MM.1S (cell line): ENCODE measurements around the gene DOCK4.

ENCODE experiments used
- DNase-seq: peaks from one replicate; pipeline ENCODE4 v3.0.0-alpha.2; 2015
- H2AFZ ChIP-seq: fragments of 300-600 bp; sonication (generic); 2 replicates; pipeline ENCODE4 v1.6.0; 2016; ENCODE audit warnings: antibody characterized with exemption, low read length
- H3F3A ChIP-seq: fragments of 300-600 bp; sonication (generic); 2 replicates; pipeline ENCODE4 v1.6.1; 2016; ENCODE audit warnings: mild to moderate bottlenecking, antibody characterized with exemption, low read length, moderate library complexity, mixed read lengths; ENCODE audit not compliant: insufficient read depth
- H3K27ac ChIP-seq: fragments of 300-600 bp; sonication (generic); 2 replicates; pipeline ENCODE4 v1.5.1; 2016; ENCODE audit warnings: mild to moderate bottlenecking, low read length
- H3K27me3 ChIP-seq: fragments of 300-600 bp; sonication (generic); replicated peaks from 2 replicates; pipeline ENCODE4 v1.6.0; 2016; ENCODE audit warnings: low read length; ENCODE audit not compliant: insufficient read depth
- H3K36me3 ChIP-seq: fragments of 300-600 bp; sonication (generic); replicated peaks from 2 replicates; pipeline ENCODE4 v1.6.1; 2016; ENCODE audit warnings: mild to moderate bottlenecking, low read length, mixed read lengths; ENCODE audit not compliant: insufficient read depth
- H3K4me1 ChIP-seq: fragments of 300-600 bp; sonication (generic); 2 replicates; pipeline ENCODE4 v1.6.1; 2016; ENCODE audit warnings: low read length, mixed read lengths
- H3K4me2 ChIP-seq: fragments of 300-600 bp; sonication (generic); 2 replicates; pipeline ENCODE4 v1.6.0; 2016; ENCODE audit warnings: low read depth, low read length
- H3K4me3 ChIP-seq: fragments of 300-600 bp; sonication (generic); 2 replicates; pipeline ENCODE4 v1.5.1; 2016; ENCODE audit warnings: low read length, mixed read lengths
- H3K79me2 ChIP-seq: fragments of 300-600 bp; sonication (generic); 2 replicates; pipeline ENCODE4 v1.6.1; 2016; ENCODE audit warnings: mixed run types, low read length, mixed read lengths
- H3K9ac ChIP-seq: fragments of 300-600 bp; sonication (generic); 2 replicates; pipeline ENCODE4 v1.6.1; 2016; ENCODE audit warnings: low read length, mixed read lengths
- H3K9me2 ChIP-seq: fragments of 300-600 bp; sonication (generic); replicated peaks from 2 replicates; pipeline ENCODE4 v1.6.1; 2016; ENCODE audit warnings: mild to moderate bottlenecking, low read length, mixed read lengths; ENCODE audit not compliant: insufficient read depth
- H3K9me3 ChIP-seq: fragments of 300-600 bp; sonication (generic); replicated peaks from 2 replicates; pipeline ENCODE4 v1.6.1; 2016; ENCODE audit warnings: mild to moderate bottlenecking, low read length, mixed read lengths; ENCODE audit not compliant: insufficient read depth
- H4K20me1 ChIP-seq: fragments of 300-600 bp; sonication (generic); 2 replicates; pipeline ENCODE4 v1.6.1; 2016; ENCODE audit warnings: mild to moderate bottlenecking, low read length, moderate library complexity, mixed read lengths; ENCODE audit not compliant: insufficient read depth
- CTCF ChIP-seq: fragments of 300-600 bp; sonication (generic); IDR thresholded peaks from 2 replicates; pipeline ENCODE4 v1.5.1; 2016; ENCODE audit warnings: antibody characterized with exemption, low read length, mixed read lengths
- EZH2 ChIP-seq: fragments of 300-600 bp; sonication (generic); optimal IDR thresholded peaks from 2 replicates; pipeline ENCODE3; 2017; ENCODE audit warnings: low read depth, mild to moderate bottlenecking, antibody characterized with exemption, low read length, mixed read lengths
- EZH2phosphoT487 ChIP-seq: fragments of 300-600 bp; sonication (generic); IDR thresholded peaks from 2 replicates; pipeline ENCODE4 v1.6.1; 2018; ENCODE audit warnings: antibody characterized with exemption, low read length

The DOCK4 gene

GRCh38 chr7:112232212-112232978 lies 26.2 kb upstream of the DOCK4 start:
- no peak overlapping the region for H3K4me2 ChIP-seq
- no peaks in the 10 kb centered on the region for H4K20me1 ChIP-seq
- H3K27me3 ChIP-seq, result no peaks in the 10 kb centered on the region
- no peak overlapping the region for H3K4me3 ChIP-seq
- H3K9me3 ChIP-seq, result no peaks in the 10 kb centered on the region
- no peaks in the 10 kb centered on the region for H3K9me2 ChIP-seq
- no peak for DNase-seq
- H3K36me3 ChIP-seq, result no peaks in the 10 kb centered on the region
- no peak overlapping the region for H3K9ac ChIP-seq
- no peaks in the 10 kb centered on the region for H3K4me1 ChIP-seq
- TF ChIP-seq CTCF (no peak), EZH2phosphoT487 (no peak), EZH2 (no peak)
- H2AFZ ChIP-seq, result no peak overlapping the region
- no peak overlapping the region for H3K27ac ChIP-seq
- H3F3A ChIP-seq, result no peaks in the 10 kb centered on the region
- H3K79me2 ChIP-seq, result peaks cover 33% of the 10 kb centered on the region

GRCh38 chr7:112228632-112229031 lies 22.4 kb upstream of the DOCK4 start:
- H3K9me3 ChIP-seq, result no peaks in the 10 kb centered on the region
- no peak overlapping the region for H2AFZ ChIP-seq
- peaks cover 54% of the 10 kb centered on the region for H3K79me2 ChIP-seq
- H3K4me2 ChIP-seq, result no peak overlapping the region
- H4K20me1 ChIP-seq, result no peaks in the 10 kb centered on the region
- no peaks in the 10 kb centered on the region for H3K36me3 ChIP-seq
- H3F3A ChIP-seq, result no peaks in the 10 kb centered on the region
- H3K9ac ChIP-seq, result no peak overlapping the region
- TF ChIP-seq CTCF (no peak), EZH2 (no peak), EZH2phosphoT487 (no peak)
- H3K9me2 ChIP-seq, result no peaks in the 10 kb centered on the region
- no peak overlapping the region for H3K4me3 ChIP-seq
- H3K4me1 ChIP-seq, result no peaks in the 10 kb centered on the region
- no peak overlapping the region for H3K27ac ChIP-seq
- no peak for DNase-seq
- H3K27me3 ChIP-seq, result no peaks in the 10 kb centered on the region

- no peaks in the 10 kb centered on the region for H3K36me3 ChIP-seq
- TF ChIP-seq EZH2phosphoT487, result no peak
- no peak for TF ChIP-seq CTCF
- no peak for TF ChIP-seq EZH2
- H3K9me2 ChIP-seq, result no peaks in the 10 kb centered on the region
- no peaks in the 10 kb centered on the region for H3K27me3 ChIP-seq
- H3K4me2 ChIP-seq, result no peak overlapping the region
- H3K4me3 ChIP-seq, result no peak overlapping the region
- H3K27ac ChIP-seq, result no peak overlapping the region
- no peak overlapping the region for H3K9ac ChIP-seq
- H2AFZ ChIP-seq, result no peak overlapping the region
- no peaks in the 10 kb centered on the region for H4K20me1 ChIP-seq
- no peaks in the 10 kb centered on the region for H3K9me3 ChIP-seq
- peaks cover 66% of the 10 kb centered on the region for H3K79me2 ChIP-seq
- H3F3A ChIP-seq, result no peaks in the 10 kb centered on the region
- DNase-seq, result no peak
- no peaks in the 10 kb centered on the region for H3K4me1 ChIP-seq
Observed at GRCh38 chr7:112226701-112227276, 20.6 kb upstream of the DOCK4 start.
